Anterior cingulate cortex (tissue), 58 donors: ENCODE measurements around the gene ABCG2.
"Not testable (repeated sequence)": the region's sequence is repeated elsewhere in the genome, so short reads cannot be mapped to it uniquely, and the experiment has no call there.

Experiments
- DNase-seq, 58 donors: peaks; one replicate each; lab custom pipeline; 2025; lab: John Stamatoyannopoulos, UW

Gene ABCG2

GRCh38 chr4:88119943-88120342 lies 38.5 kb downstream of the ABCG2 start:
- DNase-seq = no peak

- DNase-seq = no peak
These were observed 42.9 kb downstream of the ABCG2 start for GRCh38 chr4:88115587-88115986.

DNA sequence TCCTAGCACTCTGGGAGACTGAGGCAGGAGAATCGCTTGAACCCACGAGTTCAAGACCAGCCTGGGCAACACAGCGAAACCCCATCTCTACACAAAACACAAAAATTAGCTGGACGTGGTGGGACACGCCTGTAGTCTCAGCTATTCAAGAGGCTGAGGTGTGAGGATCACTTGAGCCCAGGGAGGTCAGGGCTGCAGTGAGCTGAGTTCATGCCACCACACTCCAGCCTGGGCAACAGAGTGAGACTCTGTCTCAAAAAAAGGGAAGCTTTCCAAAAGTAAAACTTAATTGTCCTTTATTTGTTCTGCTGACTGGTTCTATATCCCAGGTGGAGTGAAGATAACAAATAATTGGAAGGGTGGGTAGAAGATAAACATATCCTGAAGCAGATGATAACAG lies 45.6 kb downstream of the ABCG2 start:
- no peak for DNase-seq

DNA sequence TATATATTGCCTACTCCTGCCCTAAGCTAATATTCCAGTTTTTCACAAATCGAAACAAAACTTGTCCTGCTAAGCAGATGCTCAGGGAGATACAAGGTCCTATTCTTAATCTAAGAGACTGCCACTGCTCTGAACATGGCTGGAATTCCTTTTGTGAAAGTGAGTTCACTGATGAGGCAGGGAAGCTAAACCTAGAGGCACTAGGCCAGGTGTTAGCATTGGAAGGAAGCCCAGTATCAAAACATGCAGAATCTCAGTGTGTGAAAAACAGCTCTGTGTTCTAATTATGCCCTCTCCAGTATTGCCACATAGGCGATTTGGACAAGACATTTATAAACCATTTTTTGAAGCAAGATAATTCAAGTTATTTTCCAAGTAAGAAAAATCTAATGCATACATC lies 47.6 kb downstream of the ABCG2 start:
- DNase-seq = no peak

DNA sequence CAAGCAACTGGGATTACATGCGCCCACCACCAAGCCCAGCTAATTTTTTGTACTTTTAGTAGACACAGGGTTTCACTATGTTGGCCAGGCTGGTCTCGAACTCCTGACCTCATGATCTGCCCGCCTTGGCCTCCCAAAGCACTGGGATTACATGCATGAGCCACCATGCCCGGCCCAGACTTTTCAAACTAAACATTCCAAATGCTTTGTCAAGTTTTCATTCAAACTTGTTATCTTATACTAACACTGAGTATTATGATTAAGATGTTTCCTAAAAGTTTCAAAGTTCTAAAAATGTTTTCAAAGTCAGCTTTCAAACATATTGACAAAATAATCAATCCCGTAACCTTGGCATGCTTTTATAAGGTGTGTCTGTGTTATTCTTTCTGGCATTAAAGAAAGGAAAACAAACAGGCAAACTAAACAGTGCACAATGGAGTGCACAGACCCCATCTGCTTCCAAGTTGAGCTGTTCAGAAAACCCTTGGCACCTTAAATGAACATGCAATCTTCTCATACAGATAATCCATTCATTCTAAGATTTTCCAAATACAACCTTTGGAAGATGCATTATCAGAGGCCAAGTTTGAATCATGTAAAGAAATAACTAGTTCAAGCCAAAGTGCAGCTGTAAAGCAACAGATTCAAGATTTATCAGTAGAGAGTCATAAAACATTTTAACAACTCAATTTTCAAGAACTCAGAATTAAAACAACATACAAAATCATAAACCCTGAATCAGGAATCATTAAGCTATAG lies 49.1 kb downstream of the ABCG2 start:
- DNase-seq = no peak

- DNase-seq = no peak
These were observed 49.7 kb downstream of the ABCG2 start for GRCh38 chr4:88108747-88109122.

DNA sequence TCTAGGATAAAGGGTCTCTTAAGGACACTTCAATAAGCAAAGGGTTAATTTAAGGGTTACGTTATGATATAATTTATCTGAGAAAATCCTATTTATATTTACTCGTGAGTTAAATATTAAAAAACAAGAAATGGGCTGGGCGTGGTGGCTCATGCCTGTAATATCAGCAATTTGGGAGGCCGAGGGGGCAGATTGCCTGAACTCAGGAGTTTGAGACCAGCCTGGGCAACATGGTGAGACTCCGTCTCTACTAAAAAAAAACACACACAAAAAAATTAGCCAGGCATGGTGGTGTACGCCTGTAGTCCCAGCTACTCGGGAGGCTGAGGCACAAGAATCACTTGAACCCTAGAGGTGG lies 50.4 kb downstream of the ABCG2 start:
- not testable (repeated sequence) for DNase-seq

- no peak for DNase-seq
These were observed 50.9 kb downstream of the ABCG2 start for GRCh38 chr4:88107406-88108107.

DNA sequence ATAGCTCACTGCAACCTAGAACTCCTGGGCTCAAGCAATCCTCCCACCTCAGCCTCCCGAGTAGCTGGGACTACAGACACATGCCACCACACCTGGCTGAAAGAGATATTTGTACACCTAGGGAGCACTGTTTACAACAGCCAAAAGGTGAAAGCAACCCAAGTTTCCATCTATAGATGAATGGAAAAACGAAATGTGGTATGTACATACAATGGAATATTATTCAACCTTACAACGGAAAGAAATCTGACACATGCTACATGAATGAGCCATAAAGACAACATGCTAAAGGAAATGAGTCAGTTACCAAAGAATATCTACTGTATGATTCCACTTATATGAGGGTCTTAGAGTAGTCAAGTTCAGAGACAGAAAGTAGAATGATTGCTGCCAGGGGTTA lies 52.2 kb downstream of the ABCG2 start:
- DNase-seq = no peak

DNA sequence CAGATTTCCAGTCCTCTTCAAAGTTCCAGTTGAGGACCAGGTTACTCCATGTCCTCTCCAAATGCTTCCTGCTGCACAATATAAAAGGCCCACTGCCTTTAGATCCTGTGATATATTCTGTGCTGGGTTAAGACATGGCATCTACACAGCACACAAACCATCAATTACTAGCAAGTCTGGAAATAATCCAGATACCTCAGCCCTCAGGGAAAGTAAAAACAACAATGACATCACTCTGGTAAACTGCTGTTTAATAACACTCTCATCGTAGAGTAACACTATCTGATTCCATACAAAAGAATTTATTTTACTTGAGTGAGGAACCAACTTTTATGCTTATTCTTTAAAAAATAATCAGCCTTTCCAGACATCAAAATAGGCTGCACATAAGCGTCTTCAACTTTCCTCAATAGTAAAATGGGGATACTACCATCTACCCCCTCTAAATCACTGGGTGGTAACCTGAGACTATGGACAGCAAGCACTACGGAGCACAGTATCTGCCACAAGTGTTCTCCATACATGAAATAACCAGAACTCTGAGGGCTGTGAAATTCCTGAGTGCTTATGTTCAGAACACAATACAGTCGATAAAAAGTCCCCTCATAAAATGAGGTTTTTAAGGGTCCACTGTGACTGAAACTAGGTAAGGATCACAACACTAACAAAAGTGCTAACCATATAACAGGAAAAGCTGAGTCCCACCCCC lies 53.4 kb downstream of the ABCG2 start:
- DNase-seq = no peak

- no peak for DNase-seq
These were observed 56.4 kb downstream of the ABCG2 start for GRCh38 chr4:88102026-88102425.

DNA sequence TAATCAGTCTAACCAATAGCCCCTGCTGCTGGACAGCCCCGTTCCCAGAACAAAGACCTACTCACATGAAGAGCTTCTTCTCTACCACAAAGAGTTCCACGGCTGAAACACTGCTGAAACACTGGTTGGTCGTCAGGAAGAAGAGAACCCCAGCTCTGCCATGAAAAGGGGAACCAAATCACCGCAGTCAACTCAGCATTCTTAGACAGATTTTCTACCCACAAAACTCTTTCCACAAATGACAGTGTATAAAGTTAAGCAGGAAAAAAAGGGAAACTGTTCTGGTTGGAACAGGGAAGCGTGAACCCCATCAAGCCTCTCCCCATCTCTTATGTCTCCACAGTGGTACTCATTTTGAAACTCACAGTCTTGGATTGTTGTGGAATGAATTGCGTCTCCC lies 57.3 kb downstream of the ABCG2 start:
- DNase-seq = peak in 14 of 58 donors; percentile 1 to 70 (median 4)

GRCh38 chr4:88098993-88099752 lies 59.3 kb downstream of the ABCG2 start:
- no peak for DNase-seq

DNA sequence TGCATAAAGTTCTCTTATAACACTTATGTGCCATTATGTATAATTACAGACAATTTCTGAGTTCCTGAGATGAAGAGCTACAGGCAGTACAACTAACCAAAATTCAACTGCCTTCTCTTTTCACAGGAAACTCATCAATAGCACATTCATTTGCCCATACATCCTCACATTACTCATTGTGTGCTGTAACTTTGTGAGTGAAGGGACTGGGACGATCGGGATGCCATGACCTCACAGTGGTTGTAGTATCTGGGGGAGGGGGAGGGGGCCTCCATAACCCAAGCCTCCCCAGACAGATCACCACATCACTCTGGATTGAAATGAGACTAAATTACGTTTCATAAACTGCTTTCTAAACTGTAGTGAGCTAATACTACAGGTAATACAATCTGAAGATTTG lies 60.7 kb downstream of the ABCG2 start:
- no peak for DNase-seq

- DNase-seq = no peak
These were observed 61.1 kb downstream of the ABCG2 start for GRCh38 chr4:88097301-88097700.

- no peak for DNase-seq
These were observed 64.6 kb downstream of the ABCG2 start for GRCh38 chr4:88093874-88094273.

DNA sequence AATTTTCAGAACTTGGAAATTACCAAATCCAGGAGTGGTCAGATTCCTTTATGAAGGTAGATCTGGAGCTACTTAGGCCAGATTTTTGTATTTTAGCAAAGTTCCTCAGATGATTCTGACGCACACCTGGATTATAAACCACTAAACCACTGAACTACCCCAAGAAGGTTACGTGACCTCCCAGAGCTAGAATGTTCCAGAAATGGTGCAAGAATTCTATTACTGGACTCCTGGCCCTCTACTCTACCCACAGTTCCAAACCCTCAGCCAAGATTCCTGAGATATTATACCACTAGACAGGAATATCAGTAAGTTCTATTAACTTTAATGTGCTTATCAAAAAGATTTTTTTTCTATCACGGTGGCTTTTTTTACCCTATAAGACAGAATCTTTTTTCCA lies 67.1 kb downstream of the ABCG2 start:
- DNase-seq = no peak

GRCh38 chr4:88090898-88091297 lies 67.5 kb downstream of the ABCG2 start:
- DNase-seq = peak in 1 of 58 donors; percentile 2

DNA sequence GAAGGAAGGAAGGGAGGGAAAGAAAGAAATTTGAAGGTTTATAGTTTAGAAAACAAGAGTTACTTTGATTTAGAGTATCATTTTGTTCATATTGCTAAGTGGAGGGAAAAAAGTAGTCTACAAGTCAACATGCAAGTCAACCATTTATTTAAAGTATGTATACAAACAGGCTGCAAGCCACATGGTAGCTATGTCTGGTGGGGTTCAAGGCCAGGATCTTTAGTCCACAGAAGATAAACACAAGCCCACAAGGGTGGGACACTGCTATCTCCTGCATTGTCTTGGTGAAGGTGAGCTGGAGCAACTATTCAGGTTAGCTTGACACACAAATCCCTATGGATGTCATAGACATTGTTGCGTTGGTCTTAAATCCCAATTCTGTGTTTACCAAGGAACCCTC lies 71.4 kb downstream of the ABCG2 start:
- DNase-seq = no peak

DNA sequence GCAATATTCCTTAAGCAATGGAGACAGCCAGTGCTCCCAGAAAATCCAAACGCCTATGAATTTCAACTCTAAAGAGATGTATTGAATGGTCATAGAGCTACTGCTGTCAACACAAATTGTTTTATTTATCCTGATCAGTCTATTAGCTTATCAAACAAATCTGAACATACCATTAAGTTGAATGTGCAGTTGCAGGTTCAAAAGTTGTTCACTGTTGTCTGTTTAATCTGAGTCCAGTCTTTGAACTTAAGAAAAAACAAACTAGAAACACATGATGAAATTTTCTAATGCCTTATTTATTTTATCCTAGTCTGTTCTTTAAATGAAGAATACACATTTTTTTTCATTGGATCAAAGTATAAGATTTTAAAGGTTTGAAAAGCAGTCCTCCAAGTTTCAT lies 77.8 kb downstream of the ABCG2 start:
- no peak for DNase-seq

GRCh38 chr4:88078579-88078978 lies 79.9 kb downstream of the ABCG2 start:
- DNase-seq = no peak
